Naive thymus-derived CD8-positive, alpha-beta T cell (primary cell): ENCODE measurements around the gene ARHGAP42. TPM values are rescaled to one million over a fixed set of nuclear protein-coding genes. Genes with fewer than 3 reads are reported as not detected.

ENCODE experiments used
- ATAC-seq, 2 donors: fragments of 150-1000 bp; cut with Tn5 transposase in 1 of 2; sonication (Bioruptor Pico), chemical (Tn5 transposase) in 1 of 2; 1 replicate in 1 of 2; 2 replicates in 1 of 2; pipeline ENCODE4 v1.10.0; 2021; ENCODE audit warnings: mild to moderate bottlenecking in 2 of 2, moderate library complexity in 2 of 2
- POLR2A ChIA-PET: fragments of 350-600 bp; sonication (Branson Sonifier 250); formaldehyde crosslinking; loops from one replicate; lab custom pipeline; 2021; ENCODE audit warnings: antibody characterized with exemption; lab: Charles Lee
- DNase-seq, 10 donors: peaks; one replicate each; pipeline versions ENCODE4 v3.0.0 to v3.0.0-alpha.2; 2020 to 2022
- H3K27ac Mint-ChIP-seq, 10 donors: one replicate each; pipeline ENCODE4 v1.8.0; 2020 to 2022; ENCODE audit warnings: mild to moderate bottlenecking in 10 of 10, mixed read lengths in 10 of 10, moderate library complexity in 4 of 10, inconsistent platforms in 1 of 10
- H3K27me3 Mint-ChIP-seq, 5 donors: one replicate each; pipeline ENCODE4 v1.8.0; 2021 to 2022; ENCODE audit warnings: mixed read lengths in 5 of 5
- H3K36me3 Mint-ChIP-seq, 3 donors: one replicate each; pipeline ENCODE4 v1.8.0; 2020 to 2022; ENCODE audit warnings: mixed read lengths in 3 of 3, mild to moderate bottlenecking in 2 of 3, inconsistent platforms in 1 of 3
- H3K4me1 Mint-ChIP-seq, 4 donors: one replicate each; pipeline ENCODE4 v1.8.0; 2021 to 2022; ENCODE audit warnings: mixed read lengths in 4 of 4
- H3K4me3 Mint-ChIP-seq, 10 donors: one replicate each; pipeline ENCODE4 v1.8.0; 2020 to 2022; ENCODE audit warnings: mild to moderate bottlenecking in 10 of 10, mixed read lengths in 10 of 10, moderate library complexity in 6 of 10, inconsistent platforms in 1 of 10
- H3K9me3 Mint-ChIP-seq, 9 donors: one replicate each; pipeline ENCODE4 v1.8.0; 2020 to 2022; ENCODE audit warnings: mixed read lengths in 9 of 9, mild to moderate bottlenecking in 3 of 9, inconsistent platforms in 1 of 9, moderate library complexity in 1 of 9
- polyA plus RNA-seq, 3 donors: library from polyadenylated mRNA; unstranded; fragments of 300-500 nt; fragmentation: Illumina TruSeq; gene quantifications; one replicate each; pipeline ENCODE4 v1.2.3, GENCODE V29; 2021
- total RNA-seq, 8 experiments: library from RNA in 2 of 8; stranded (reverse) in 2 of 8; gene quantifications; one replicate each; pipeline ENCODE4 v1.2.3 and lab custom pipeline; 2021 to 2026

The ARHGAP42 gene
- total and polyA plus RNA-seq, 5 experiments from 2014 or later: 0.38 to 0.93 (median 0.83) TPM; not detected in 2

GRCh38 chr11:100778166-100778785, 91.2 kb downstream of the ARHGAP42 start:
- no peak overlapping the region for H3K4me3 Mint-ChIP-seq
- POLR2A ChIA-PET: no interaction called here
- H3K9me3 Mint-ChIP-seq: peaks cover 0 to 3% (median 0%) of the 10 kb centered on the region in 9 donors
- H3K36me3 Mint-ChIP-seq: no peaks in the 10 kb centered on the region
- no peaks in the 10 kb centered on the region for H3K27me3 Mint-ChIP-seq
- H3K27ac Mint-ChIP-seq: no peak overlapping the region
- ATAC-seq (no peak), DNase-seq (no peak)
- H3K4me1 Mint-ChIP-seq: no peaks in the 10 kb centered on the region

GRCh38 chr11:100780470-100780869, 93.4 kb downstream of the ARHGAP42 start:
- no peak overlapping the region for H3K27ac Mint-ChIP-seq
- H3K4me3 Mint-ChIP-seq: no peak overlapping the region
- DNase-seq (no peak), ATAC-seq (no peak)
- no peaks in the 10 kb centered on the region for H3K36me3 Mint-ChIP-seq
- POLR2A ChIA-PET: no interaction called here
- no peaks in the 10 kb centered on the region for H3K4me1 Mint-ChIP-seq
- H3K9me3 Mint-ChIP-seq: peaks cover 0 to 3% (median 0%) of the 10 kb centered on the region in 9 donors
- H3K27me3 Mint-ChIP-seq: no peaks in the 10 kb centered on the region

GRCh38 chr11:100785148-100785983, 98.3 kb downstream of the ARHGAP42 start:
- POLR2A ChIA-PET: no interaction called here
- H3K27ac Mint-ChIP-seq: no peak overlapping the region
- H3K36me3 Mint-ChIP-seq: no peaks in the 10 kb centered on the region
- DNase-seq (no peak), ATAC-seq (no peak)
- peaks cover 0 to 9% (median 0%) of the 10 kb centered on the region in 9 donors for H3K9me3 Mint-ChIP-seq
- no peak overlapping the region for H3K4me3 Mint-ChIP-seq
- H3K27me3 Mint-ChIP-seq: no peaks in the 10 kb centered on the region
- no peaks in the 10 kb centered on the region for H3K4me1 Mint-ChIP-seq

GRCh38 chr11:100788561-100789295, 101.6 kb downstream of the ARHGAP42 start:
- Mint-ChIP-seq H3K4me1 (no peaks in the 10 kb centered on the region), H3K9me3 (peaks cover 0 to 9% (median 0%) of the 10 kb centered on the region in 9 donors), H3K4me3 (no peak overlapping the region), H3K27me3 (no peaks in the 10 kb centered on the region), H3K27ac (no peak overlapping the region), H3K36me3 (no peaks in the 10 kb centered on the region)
- DNase-seq: no peak
- no peak for ATAC-seq
- POLR2A ChIA-PET: interaction anchor here (0.6 kb wide), 1 partner anchor 33 kb away, joined by 3 read pairs; no protein-coding TSS in a partner anchor

GRCh38 chr11:100789500-100789899, 102.4 kb downstream of the ARHGAP42 start:
- Mint-ChIP-seq H3K27ac (no peak overlapping the region), H3K27me3 (no peaks in the 10 kb centered on the region), H3K4me1 (no peaks in the 10 kb centered on the region), H3K4me3 (no peak overlapping the region), H3K36me3 (no peaks in the 10 kb centered on the region), H3K9me3 (peaks cover 0 to 9% (median 0%) of the 10 kb centered on the region in 9 donors)
- POLR2A ChIA-PET: no interaction called here
- DNase-seq: no peak
- ATAC-seq: no peak

- POLR2A ChIA-PET: no interaction called here
- DNase-seq (no peak), ATAC-seq (no peak)
- H3K9me3 Mint-ChIP-seq: peaks cover 0 to 9% (median 0%) of the 10 kb centered on the region in 9 donors
- no peaks in the 10 kb centered on the region for H3K27me3 Mint-ChIP-seq
- H3K4me3 Mint-ChIP-seq: no peak overlapping the region
- no peaks in the 10 kb centered on the region for H3K36me3 Mint-ChIP-seq
- no peaks in the 10 kb centered on the region for H3K4me1 Mint-ChIP-seq
- no peak overlapping the region for H3K27ac Mint-ChIP-seq
Measured at GRCh38 chr11:100790073-100790472, 103.0 kb downstream of the ARHGAP42 start.

- ATAC-seq (no peak), DNase-seq (no peak)
- Mint-ChIP-seq H3K27me3 (no peaks in the 10 kb centered on the region), H3K27ac (no peak overlapping the region), H3K9me3 (peaks cover 0 to 9% (median 0%) of the 10 kb centered on the region in 9 donors), H3K4me3 (no peak overlapping the region), H3K36me3 (no peaks in the 10 kb centered on the region), H3K4me1 (no peaks in the 10 kb centered on the region)
- POLR2A ChIA-PET: no interaction called here
Measured at GRCh38 chr11:100791103-100791502, 104.0 kb downstream of the ARHGAP42 start.

- H3K4me1 Mint-ChIP-seq: no peaks in the 10 kb centered on the region
- no peak overlapping the region for H3K27ac Mint-ChIP-seq
- POLR2A ChIA-PET: no interaction called here
- ATAC-seq (no peak), DNase-seq (no peak)
- no peaks in the 10 kb centered on the region for H3K36me3 Mint-ChIP-seq
- no peak overlapping the region for H3K4me3 Mint-ChIP-seq
- no peaks in the 10 kb centered on the region for H3K27me3 Mint-ChIP-seq
- H3K9me3 Mint-ChIP-seq: peaks cover 0 to 9% (median 0%) of the 10 kb centered on the region in 9 donors
Measured at GRCh38 chr11:100791860-100792259, 104.8 kb downstream of the ARHGAP42 start.

GRCh38 chr11:100793525-100793924, 106.4 kb downstream of the ARHGAP42 start:
- H3K4me1 Mint-ChIP-seq: no peaks in the 10 kb centered on the region
- DNase-seq: no peak
- no peaks in the 10 kb centered on the region for H3K27me3 Mint-ChIP-seq
- no peak for ATAC-seq
- H3K9me3 Mint-ChIP-seq: peaks cover 0 to 4% (median 0%) of the 10 kb centered on the region in 9 donors
- no peak overlapping the region for H3K27ac Mint-ChIP-seq
- POLR2A ChIA-PET: no interaction called here
- no peak overlapping the region for H3K4me3 Mint-ChIP-seq
- H3K36me3 Mint-ChIP-seq: no peaks in the 10 kb centered on the region

- ATAC-seq: no peak
- no peaks in the 10 kb centered on the region for H3K4me1 Mint-ChIP-seq
- no peaks in the 10 kb centered on the region for H3K27me3 Mint-ChIP-seq
- no peak for DNase-seq
- H3K4me3 Mint-ChIP-seq: no peak overlapping the region
- POLR2A ChIA-PET: no interaction called here
- H3K9me3 Mint-ChIP-seq: peaks cover 0 to 4% (median 0%) of the 10 kb centered on the region in 9 donors
- H3K27ac Mint-ChIP-seq: no peak overlapping the region
- H3K36me3 Mint-ChIP-seq: no peaks in the 10 kb centered on the region
Measured at GRCh38 chr11:100794446-100794845, 107.4 kb downstream of the ARHGAP42 start.

GRCh38 chr11:100799445-100799844, 112.4 kb downstream of the ARHGAP42 start:
- Mint-ChIP-seq H3K4me1 (no peaks in the 10 kb centered on the region), H3K9me3 (peaks cover 0 to 3% (median 0%) of the 10 kb centered on the region in 9 donors), H3K36me3 (no peaks in the 10 kb centered on the region), H3K4me3 (no peak overlapping the region), H3K27ac (no peak overlapping the region), H3K27me3 (peaks cover 0 to 4% (median 0%) of the 10 kb centered on the region in 5 donors)
- POLR2A ChIA-PET: no interaction called here
- DNase-seq: no peak
- no peak for ATAC-seq

- ATAC-seq: no peak
- H3K4me1 Mint-ChIP-seq: no peaks in the 10 kb centered on the region
- H3K27ac Mint-ChIP-seq: no peak overlapping the region
- no peaks in the 10 kb centered on the region for H3K36me3 Mint-ChIP-seq
- H3K4me3 Mint-ChIP-seq: no peak overlapping the region
- DNase-seq: no peak
- POLR2A ChIA-PET: no interaction called here
- peaks cover 0 to 3% (median 0%) of the 10 kb centered on the region in 9 donors for H3K9me3 Mint-ChIP-seq
- H3K27me3 Mint-ChIP-seq: peaks cover 0 to 4% (median 0%) of the 10 kb centered on the region in 5 donors
Measured at GRCh38 chr11:100800202-100800601, 113.1 kb downstream of the ARHGAP42 start.
